RWPE2 (cell line): ENCODE measurements around the gene EIF6.

ENCODE experiments used
- ATAC-seq: fragments of 200-7000 bp; cut with Tn5 transposase; 3 replicates; pipeline ENCODE4 v1.9.1; 2021; ENCODE audit warnings: low read depth
- DNase-seq: peaks from one replicate; pipeline ENCODE4 v3.0.0-alpha.2; 2020; ENCODE audit warnings: low spot score
- H3K27ac ChIP-seq: fragments of 450-650 bp; 2 replicates; pipeline ENCODE4 v1.5.1; 2017; ENCODE audit warnings: mild to moderate bottlenecking; ENCODE audit not compliant: poor library complexity, severe bottlenecking
- H3K27me3 ChIP-seq: fragments of 250-450 bp; sonication (Bioruptor Pico); 2 replicates; pipeline ENCODE4 v1.5.1; 2021; ENCODE audit warnings: mild to moderate bottlenecking, moderate library complexity; ENCODE audit not compliant: insufficient read depth, poor library complexity, severe bottlenecking
- H3K36me3 ChIP-seq: fragments of 250-450 bp; sonication (Bioruptor Pico); 2 replicates; pipeline ENCODE4 v1.5.1; 2020; ENCODE audit warnings: low read depth, mild to moderate bottlenecking, moderate library complexity
- H3K4me1 ChIP-seq: fragments of 250-450 bp; sonication (Bioruptor Pico); 2 replicates; pipeline ENCODE4 v1.5.1; 2021; ENCODE audit warnings: mild to moderate bottlenecking, moderate library complexity; ENCODE audit not compliant: insufficient read depth, poor library complexity, severe bottlenecking
- H3K4me3 ChIP-seq: fragments of 250-450 bp; sonication (Bioruptor Pico); 2 replicates; pipeline ENCODE4 v1.5.1; 2021; ENCODE audit warnings: mild to moderate bottlenecking, moderate library complexity; ENCODE audit not compliant: severe bottlenecking
- H3K9me3 ChIP-seq: fragments of 250-450 bp; sonication (Bioruptor Pico); 2 replicates; pipeline ENCODE4 v1.5.1; 2021; ENCODE audit warnings: mild to moderate bottlenecking, moderate library complexity; ENCODE audit not compliant: severe bottlenecking
- CTCF ChIP-seq: fragments of 450-650 bp; IDR thresholded peaks from one replicate; pipeline ENCODE4 v1.5.1; 2017; ENCODE audit warnings: mild to moderate bottlenecking, moderate library complexity; ENCODE audit not compliant: poor library complexity, severe bottlenecking

Gene EIF6

DNA sequence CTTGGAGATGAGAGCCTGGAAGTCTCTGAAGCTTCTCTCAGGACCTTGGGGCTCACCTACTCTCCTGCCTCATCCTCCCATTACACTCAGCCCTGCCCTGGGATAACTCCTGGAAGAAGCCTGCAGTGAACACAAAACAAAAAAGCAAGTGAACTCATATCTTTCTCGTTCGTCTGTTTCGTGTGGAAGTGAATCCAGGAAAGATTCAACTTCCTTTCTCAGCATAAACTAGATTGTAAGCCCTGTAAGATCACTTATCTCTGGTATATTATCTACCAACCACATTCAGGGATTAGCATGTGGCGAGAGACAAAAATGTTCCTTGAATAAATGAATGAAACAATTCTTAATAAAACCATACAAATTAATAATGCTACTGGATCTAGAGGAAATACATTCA is 44.1 kb upstream of the EIF6 start:
- DNase-seq: no peak
- Histone ChIP-seq H3K27ac (peak overlapping the region; percentile 55), H3K36me3 (peaks cover 12% of the 10 kb centered on the region), H3K9me3 (no peaks in the 10 kb centered on the region), H3K27me3 (no peaks in the 10 kb centered on the region), H3K4me1 (peaks cover 26% of the 10 kb centered on the region), H3K4me3 (no peak overlapping the region)
- no peak for TF ChIP-seq CTCF
- no peak for ATAC-seq

DNA sequence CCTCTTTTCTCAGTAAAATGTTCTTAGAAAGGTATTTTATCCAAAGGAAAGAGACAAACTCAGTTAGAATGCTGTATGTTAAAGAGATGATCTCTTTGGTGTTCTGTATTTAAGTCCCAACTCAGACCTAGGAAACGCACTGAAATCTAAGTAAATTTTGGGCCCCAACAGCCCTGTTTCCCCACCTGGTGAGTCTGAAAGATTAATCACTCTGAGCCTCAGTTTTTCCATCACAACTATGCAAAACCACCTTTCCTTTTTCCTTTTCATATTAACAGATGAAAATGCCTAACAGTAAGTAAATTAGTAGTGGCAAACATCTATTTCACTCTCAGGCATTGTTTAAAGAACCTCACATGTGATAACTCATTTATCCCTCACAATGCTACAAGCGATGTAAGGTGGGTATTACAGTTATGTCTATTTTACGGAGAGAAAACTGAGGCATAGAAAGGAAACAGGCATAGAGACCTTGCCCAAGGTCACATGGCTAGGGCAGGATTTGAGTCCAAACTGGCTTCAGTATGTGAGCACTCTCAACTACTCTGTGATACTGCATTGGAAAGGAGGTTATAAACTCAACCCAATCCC is 43.6 kb upstream of the EIF6 start:
- Histone ChIP-seq H3K4me1 (peaks cover 26% of the 10 kb centered on the region), H3K27me3 (no peaks in the 10 kb centered on the region), H3K9me3 (no peaks in the 10 kb centered on the region)

DNA sequence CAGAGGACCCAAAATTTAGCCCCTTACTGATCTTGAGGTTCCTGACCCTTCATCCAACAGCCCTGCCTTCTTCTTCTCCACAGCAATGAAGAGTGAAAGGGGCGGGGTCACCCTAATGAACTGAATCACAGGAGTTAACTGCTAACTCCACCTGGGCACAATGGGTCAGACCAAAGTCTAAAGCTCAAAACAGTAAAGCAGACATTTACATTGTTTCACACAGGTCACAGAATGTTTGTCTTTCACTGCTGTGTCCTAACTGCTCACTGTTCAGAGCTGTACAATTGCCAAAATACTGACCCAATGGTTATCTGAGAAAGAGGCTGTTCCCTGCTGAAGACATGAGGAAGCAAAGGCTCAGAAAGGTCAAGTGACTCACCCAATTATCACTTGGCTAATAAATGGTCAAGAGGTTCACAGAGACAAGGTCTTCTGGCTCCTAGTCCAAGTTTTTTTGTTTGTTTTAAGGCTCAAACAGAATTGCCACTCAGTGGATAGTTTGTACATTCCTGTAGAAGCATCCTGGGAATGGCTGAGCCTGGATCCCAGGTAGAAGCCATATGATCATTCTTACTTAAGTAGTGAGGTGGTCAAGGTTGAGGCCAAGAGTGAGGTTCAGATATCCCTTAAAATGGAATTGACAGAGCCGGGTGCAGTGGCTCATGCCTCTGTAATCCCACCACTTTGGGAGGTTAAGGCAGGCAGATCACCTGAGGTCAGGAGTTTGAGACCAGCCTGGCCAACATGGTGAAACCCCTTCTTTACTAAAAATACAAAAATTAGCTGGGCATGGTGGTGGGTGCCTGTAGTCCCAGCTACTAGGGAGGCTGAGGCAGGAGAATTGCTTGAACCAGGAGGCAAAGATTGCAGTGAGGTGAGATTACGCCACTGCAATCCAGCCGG is 42.8 kb upstream of the EIF6 start:
- Histone ChIP-seq H3K36me3 (peaks cover 12% of the 10 kb centered on the region), H3K27ac (peak overlapping the region; percentile 55), H3K9me3 (no peaks in the 10 kb centered on the region), H3K4me3 (no peak overlapping the region), H3K27me3 (no peaks in the 10 kb centered on the region), H3K4me1 (peaks cover 26% of the 10 kb centered on the region)
- DNase-seq: no peak
- ATAC-seq: peak; percentile 31; the same call in 2 of the 3 replicates
- no peak for TF ChIP-seq CTCF

More for the DNA sequence above, 43.6 kb upstream of the EIF6 start:
- no peak for ATAC-seq
- Histone ChIP-seq H3K36me3 (peaks cover 12% of the 10 kb centered on the region), H3K4me3 (no peak overlapping the region), H3K27ac (peak overlapping the region; percentile 55)
- no peak for TF ChIP-seq CTCF
- no peak for DNase-seq

- Histone ChIP-seq H3K9me3 (no peaks in the 10 kb centered on the region), H3K27ac (peak overlapping the region; percentile 55), H3K36me3 (peaks cover 14% of the 10 kb centered on the region), H3K27me3 (no peaks in the 10 kb centered on the region), H3K4me1 (peaks cover 26% of the 10 kb centered on the region), H3K4me3 (no peak overlapping the region)
- ATAC-seq: no peak
- TF ChIP-seq CTCF: no peak
- DNase-seq: no peak
These were observed 42.1 kb upstream of the EIF6 start for GRCh38 chr20:35326740-35327073.
